ENCODE data around the gene F12.
A peak's percentile ranks its signal among the peaks of the same experiment; 100 is the strongest.
"Not testable (repeated sequence)": the region's sequence is repeated elsewhere in the genome, so short reads cannot be mapped to it uniquely, and the experiment has no call there.

The F12 gene

DNA sequence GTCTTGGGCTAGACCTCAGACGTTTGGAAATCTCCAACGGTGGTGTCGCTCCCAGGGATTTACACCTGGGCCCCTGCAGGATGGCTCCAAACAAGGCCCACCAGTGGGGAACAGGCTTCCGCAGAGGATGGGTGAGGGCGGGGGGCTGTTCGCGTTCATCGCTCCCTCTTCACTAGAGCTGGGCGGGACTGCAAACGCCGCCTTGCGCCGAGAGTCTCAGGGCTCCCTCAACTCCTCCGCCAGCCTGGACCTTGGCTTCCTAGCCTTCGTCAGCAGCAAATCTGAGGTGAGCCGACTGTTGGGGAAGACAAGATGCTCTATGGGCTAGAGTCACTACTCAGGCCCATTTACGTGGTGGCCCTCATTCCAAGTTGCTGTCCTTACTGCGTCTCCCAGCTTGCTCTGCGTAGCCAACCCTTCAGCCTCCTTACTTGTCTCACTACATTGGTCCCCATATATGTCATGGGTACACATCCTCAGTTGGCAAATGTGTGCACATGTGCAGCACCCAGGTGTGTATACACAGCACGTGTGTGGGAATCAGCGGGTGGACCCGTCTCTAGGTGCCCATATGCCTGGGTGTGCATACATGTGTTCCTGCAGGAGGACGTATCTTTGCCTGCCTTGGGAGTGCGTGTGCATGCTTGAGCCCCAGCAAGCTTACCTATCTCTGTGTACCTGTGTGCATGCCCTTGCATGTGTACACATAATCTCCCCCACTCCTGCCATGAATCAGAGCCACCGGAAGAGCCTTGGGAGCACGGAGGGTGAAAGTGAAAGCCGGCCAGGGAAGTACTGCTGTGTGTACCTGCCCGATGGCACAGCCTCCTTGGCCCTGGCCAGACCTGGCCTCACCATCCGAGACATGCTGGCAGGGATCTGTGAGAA, 41.1 kb downstream of the F12 start:
- no peak for DNase-seq (ENCODE audit: low spot score)

GRCh38 chr5:177367323-177367848, 42.0 kb downstream of the F12 start:
- no peak for DNase-seq (ENCODE audit: low spot score)

DNA sequence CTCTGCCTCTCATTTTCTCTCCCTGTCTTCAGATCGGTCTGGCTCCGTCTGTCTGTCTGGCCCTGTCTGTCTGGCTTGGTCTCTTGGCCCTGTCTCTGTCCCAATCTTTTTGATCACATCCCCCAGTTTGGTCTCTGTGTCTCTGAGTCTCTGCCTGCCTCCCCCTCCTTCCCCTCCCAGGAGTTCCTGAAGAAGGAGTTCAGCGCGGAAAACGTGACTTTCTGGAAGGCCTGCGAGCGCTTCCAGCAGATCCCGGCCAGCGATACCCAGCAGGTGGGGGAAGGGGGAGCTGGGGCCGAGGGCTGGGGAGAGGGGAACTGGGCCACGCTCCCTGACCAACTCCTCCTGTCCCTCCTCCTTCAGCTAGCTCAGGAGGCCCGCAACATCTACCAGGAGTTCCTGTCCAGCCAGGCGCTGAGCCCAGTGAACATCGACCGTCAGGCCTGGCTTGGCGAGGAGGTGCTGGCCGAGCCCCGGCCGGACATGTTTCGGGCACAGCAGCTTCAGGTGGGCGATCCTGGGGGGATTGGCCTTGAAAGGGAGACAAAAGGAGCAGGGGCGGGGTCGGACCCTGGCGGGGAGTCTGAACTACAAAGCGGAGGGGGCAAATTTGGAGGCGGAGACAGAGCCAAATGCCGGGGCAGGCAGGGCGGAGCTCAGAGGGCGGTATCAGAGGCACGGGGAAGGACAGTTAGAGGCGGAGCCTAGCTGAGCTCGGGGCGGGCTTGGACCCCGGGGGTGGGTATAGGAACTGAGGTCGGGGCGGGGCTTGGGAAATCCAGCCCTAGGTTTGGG, 42.6 kb downstream of the F12 start:
- peak; percentile 96 for DNase-seq (ENCODE audit: low spot score)

GRCh38 chr5:177365845-177366527, 43.4 kb downstream of the F12 start:
- no peak for DNase-seq (ENCODE audit: low spot score)

- no peak for DNase-seq (ENCODE audit: low spot score)
Observed at GRCh38 chr5:177364159-177364962, 45.0 kb downstream of the F12 start.

- DNase-seq (ENCODE audit: low spot score): no peak
Observed at GRCh38 chr5:177363565-177363964, 45.8 kb downstream of the F12 start.

GRCh38 chr5:177362610-177363507, 46.5 kb downstream of the F12 start:
- peak; percentile 84 for DNase-seq (ENCODE audit: low spot score)

GRCh38 chr5:177362292-177362609, 47.1 kb downstream of the F12 start:
- no peak for DNase-seq (ENCODE audit: low spot score)

DNA sequence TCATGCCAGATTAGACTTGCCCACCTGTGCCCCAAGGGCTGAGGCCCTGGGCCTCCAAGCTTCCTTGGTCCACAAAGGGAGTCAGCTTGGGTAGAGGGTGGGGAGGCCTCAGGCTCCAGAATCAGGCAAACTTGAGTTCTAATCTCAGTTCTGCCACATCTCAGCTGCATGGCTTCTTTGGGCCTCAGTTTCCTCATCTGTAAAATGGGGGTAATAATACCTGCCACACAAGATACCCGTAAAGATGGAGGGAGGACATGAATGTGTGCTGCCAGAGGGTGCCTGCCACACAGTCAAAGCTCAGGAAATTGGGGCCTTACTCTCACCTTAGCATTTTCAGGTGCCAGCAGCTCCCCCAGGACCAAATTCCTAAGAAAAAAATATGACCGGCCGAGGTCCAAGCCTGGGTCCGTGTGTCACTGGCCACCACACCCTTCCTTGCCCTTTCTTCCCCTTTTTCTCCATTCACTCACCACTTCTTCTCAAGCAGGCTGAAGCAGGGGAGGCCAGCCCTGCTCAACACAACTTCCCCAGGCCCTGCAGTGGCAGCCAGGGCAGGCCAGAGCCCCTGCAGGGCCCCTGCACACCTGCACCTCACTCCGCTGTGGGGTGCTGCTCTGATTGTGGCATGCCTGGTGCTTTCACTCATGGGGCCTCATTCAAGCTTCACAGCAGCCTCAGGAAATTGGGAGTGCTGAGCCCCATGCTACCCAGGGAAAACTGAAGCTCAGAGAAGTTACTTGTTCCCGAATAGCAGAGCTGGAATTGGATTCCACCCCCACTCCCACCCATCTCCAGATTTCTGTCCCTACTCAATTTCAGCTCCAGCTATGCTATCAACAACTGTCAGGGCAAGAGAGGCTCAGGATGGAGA, 47.7 kb downstream of the F12 start:
- no peak for DNase-seq (ENCODE audit: low spot score)

DNA sequence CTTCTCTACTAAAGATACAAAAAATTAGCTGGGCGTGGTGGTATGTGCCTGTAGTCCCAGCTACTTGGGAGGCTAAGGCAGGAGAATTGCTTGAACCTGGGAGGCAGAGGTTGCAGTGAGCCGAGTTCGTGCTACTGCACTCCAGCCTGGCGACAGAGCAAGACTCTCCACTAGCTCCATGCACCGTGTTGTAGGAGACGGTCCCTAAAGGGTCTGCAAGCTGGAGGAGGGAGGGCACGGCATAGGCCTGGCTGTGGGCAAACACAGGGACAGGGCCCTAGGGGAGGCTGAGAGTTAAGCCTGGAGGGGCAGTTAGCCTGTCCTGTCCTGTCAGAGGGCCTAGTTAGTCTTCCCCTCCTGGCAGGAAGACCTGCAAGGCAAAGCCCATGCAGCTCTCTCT, 48.6 kb downstream of the F12 start:
- DNase-seq (ENCODE audit: low spot score): not testable (repeated sequence)

- no peak for DNase-seq (ENCODE audit: low spot score)
Observed at GRCh38 chr5:177359860-177360259, 49.5 kb downstream of the F12 start.

DNA sequence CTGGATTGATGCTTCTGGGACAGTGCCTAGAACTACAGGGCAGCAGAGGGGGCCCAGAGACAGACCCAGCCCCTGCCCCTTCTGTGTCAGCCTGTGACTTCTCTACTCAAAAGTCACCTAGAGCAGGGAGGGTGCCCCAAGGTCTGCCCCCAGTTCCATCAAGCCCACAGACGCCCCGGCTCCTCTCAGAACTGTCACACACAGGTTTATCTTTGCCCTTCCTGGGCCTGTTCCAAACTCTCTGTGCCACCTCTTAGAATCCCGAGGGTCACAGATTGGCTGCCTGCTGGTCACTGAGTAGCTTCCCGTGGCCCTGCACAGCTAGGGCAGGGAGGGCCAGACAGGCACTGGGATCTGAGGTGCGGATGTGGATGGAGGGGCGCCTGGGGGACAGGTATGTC, 49.9 kb downstream of the F12 start:
- no peak for DNase-seq (ENCODE audit: low spot score)

DNA sequence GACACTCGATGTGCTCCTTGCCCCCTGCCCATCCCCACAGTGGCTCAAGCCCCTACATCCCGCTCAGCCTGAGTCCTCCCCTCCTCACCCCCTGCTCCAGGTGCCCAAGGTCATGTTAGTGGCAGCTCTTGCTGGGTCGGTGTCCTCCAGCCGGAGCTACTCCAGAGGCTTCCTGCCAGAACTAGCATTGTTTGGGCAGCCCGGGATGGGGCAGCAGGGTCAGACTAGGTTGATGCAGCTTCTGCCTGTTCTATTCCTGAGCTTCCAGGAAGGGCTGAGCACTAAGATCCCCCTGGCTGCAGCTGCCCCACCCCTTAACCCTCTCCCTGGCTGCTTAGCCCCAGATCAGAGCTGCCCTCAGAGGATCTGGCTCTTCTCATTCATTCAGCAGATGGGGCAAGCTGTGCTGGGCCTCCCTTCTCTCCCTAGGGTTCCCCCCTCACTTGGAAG, 51.0 kb downstream of the F12 start:
- DNase-seq (ENCODE audit: low spot score): no peak

DNA sequence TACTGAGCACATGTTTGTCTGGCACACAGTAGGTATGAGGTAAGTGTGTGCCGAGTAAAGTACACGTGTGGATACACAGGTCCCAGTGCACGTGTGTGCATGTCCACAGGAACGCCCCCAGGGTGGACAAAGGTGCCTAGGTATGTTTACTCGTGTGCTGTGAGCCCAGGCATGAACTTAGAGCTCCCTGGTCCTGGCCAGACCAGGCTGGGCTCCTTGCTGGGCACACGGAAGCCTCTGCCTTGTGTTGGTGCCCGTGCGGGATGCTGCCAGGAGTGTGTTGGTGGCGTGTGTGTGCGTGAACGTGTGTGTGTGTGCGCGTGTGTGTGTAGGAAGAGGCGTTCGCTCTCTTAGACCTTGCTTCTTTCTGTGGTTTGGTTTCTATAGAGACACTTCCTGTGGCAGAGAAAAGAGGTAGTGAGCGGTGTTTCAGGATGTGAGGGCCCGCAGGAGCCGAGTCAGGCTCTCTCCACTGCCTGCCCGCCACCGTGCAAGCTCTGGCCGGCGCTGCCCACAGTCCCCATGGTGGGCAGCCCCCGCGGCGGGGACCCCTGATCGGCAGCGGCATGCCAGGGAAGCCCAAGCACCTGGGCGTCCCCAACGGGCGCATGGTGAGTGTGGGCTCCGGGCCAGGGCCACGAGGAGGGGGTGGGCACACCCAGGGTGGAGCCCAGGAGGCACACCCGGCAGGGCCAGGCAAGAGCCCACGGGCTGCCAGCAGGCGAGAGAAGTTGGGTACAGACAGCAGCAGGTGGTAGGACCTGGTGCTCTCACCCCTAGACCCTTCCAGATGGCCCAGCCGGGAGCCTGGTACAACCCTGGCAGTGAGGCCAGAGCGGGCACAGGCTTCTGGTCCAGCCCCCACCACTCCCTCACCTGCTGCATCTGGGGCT, 51.7 kb downstream of the F12 start, which contains the start of gene RGS14:
RGS14 (plus strand) TSS at position 466 of the 893 bp plus-strand sequence; CDS start at position 567, 101 bp downstream.
- DNase-seq (ENCODE audit: low spot score): no peak

GRCh38 chr5:177357146-177357458, 52.3 kb downstream of the F12 start:
- no peak for DNase-seq (ENCODE audit: low spot score)

GRCh38 chr5:177356746-177357145, 52.6 kb downstream of the F12 start:
- DNase-seq (ENCODE audit: low spot score): no peak

- no peak for DNase-seq (ENCODE audit: low spot score)
Observed at GRCh38 chr5:177355868-177356168, 53.5 kb downstream of the F12 start.

DNA sequence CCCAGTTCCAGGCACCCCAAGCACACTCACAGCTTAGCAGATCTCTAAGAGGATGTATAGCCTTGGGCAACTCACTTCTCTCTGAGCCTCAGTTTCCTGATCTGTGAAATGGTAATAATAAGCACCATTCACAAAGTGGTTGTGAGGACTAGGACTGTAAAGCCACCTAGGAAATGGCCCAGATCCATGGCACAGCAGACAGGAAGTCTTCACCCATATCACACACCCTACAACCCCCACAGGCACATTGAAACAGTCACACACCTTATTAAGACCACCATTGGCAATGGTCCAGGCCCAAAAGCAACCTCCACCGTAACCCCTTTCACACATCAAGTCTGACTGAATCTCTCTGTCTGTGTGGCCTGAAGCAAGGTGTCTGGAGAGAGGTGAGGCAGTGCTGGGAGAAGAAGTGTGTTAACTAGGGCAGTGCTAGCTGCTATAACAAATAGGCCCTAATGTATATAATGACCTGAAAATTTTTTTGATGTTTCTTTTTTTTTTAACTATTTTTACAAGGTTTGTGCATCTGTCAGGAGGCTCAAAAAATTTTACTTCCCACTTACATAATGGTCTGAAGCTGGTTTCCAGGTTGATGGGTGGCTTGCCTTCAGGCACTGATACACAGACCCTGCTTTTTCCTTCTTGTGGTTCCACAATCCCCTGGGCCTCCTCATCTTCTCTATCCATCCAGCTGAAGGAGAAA, 54.0 kb downstream of the F12 start:
- no peak for DNase-seq (ENCODE audit: low spot score)

Measured in AG08396 (cell line).